HCT116 (cell line): Measurements from ENCODE around the gene SUCLG1. TPM values are rescaled to one million over a fixed set of nuclear protein-coding genes. Genes with fewer than 3 reads are reported as not detected.

Experiments used
- ATAC-seq: fragments of 200-7000 bp; cut with Tn5 transposase; 2 replicates; pipeline ENCODE4 v1.9.1; 2020; ENCODE audit warnings: mild to moderate bottlenecking, moderate library complexity
- BruUV-seq: library from RNA; stranded (reverse); fragments of 400-500 nt; replicated peaks from 2 replicates; lab custom pipeline; 2021; lab: Mats Ljungman, UMichigan
- CTCF ChIA-PET: fragments of 300-600 bp; sonication (Branson Sonifier 250); formaldehyde crosslinking; loops from one replicate; lab custom pipeline; 2021; ENCODE audit warnings: antibody characterized with exemption; lab: Charles Lee
- POLR2A ChIA-PET: fragments of 300-600, 350-600 bp; sonication (Branson Sonifier 250); formaldehyde crosslinking; loops from one replicate; lab custom pipeline; 2021; ENCODE audit warnings: antibody characterized with exemption; lab: Charles Lee
- RAD21 ChIA-PET, 2 experiments: fragments of 300-600 bp; sonication (Branson Sonifier 250); formaldehyde crosslinking; loops; one replicate each; lab custom pipeline; 2023; ENCODE audit warnings: low total read pairs in 2 of 2; ENCODE audit not compliant: uncharacterized antibody in 2 of 2, unreplicated experiment in 2 of 2, low non-redundant PET in 1 of 2; lab: Charles Lee
- DNase-seq: peaks from one replicate; pipeline ENCODE4 v3.0.0-alpha.2; 2010; ENCODE audit warnings: low read depth, low spot score
- H2AFZ ChIP-seq: fragments of 200-600 bp; shearing (Covaris generic), sonication (generic); 2 replicates; pipeline ENCODE4 v1.6.1; 2017; ENCODE audit warnings: low read depth, mixed run types, mixed read lengths, antibody characterized with exemption, low read length; ENCODE audit not compliant: poor library complexity, severe bottlenecking
- H3K27ac ChIP-seq: 2 replicates; pipeline ENCODE4 v1.5.1; 2012; ENCODE audit warnings: low read depth, low read length
- H3K27me3 ChIP-seq: fragments of 200-600 bp; sonication (generic); 2 replicates; pipeline ENCODE4 v1.6.1; 2016; ENCODE audit warnings: mixed run types, low read length, mixed read lengths; ENCODE audit not compliant: insufficient read depth
- H3K36me3 ChIP-seq, 2 experiments: fragments of 200-500 bp in 1 of 2; fragments of 200-600 bp in 1 of 2; sonication (Bioruptor generic) in 1 of 2; sonication (generic) in 1 of 2; 2 replicates each; pipeline versions ENCODE4 v1.5.1 to v1.6.1; 2014 to 2016; ENCODE audit warnings: low read length in 2 of 2, inconsistent platforms in 1 of 2, mixed read lengths in 1 of 2, mixed run types in 1 of 2; ENCODE audit not compliant: insufficient read depth in 2 of 2, control insufficient read depth in 1 of 2
- H3K4me1 ChIP-seq, 2 experiments: fragments of 200-600 bp in 1 of 2; sonication (generic) in 1 of 2; 2 replicates each; pipeline versions ENCODE4 v1.5.1 to v1.6.1; 2012 to 2017; ENCODE audit warnings: low read length in 2 of 2, inconsistent platforms in 1 of 2, mild to moderate bottlenecking in 1 of 2, mixed read lengths in 1 of 2, mixed run types in 1 of 2, moderate library complexity in 1 of 2; ENCODE audit not compliant: insufficient read depth in 2 of 2, control insufficient read depth in 1 of 2
- H3K4me2 ChIP-seq: fragments of 200-600 bp; sonication (generic); 2 replicates; pipeline ENCODE4 v1.6.1; 2017; ENCODE audit warnings: mixed run types, low read length, mixed read lengths
- H3K4me3 ChIP-seq, 2 experiments: fragments of 200-600 bp in 1 of 2; sonication (generic) in 1 of 2; replicated peaks in 1 of 2; 2 replicates each; pipeline ENCODE4 v1.5.1; 2011 to 2016; ENCODE audit warnings: low read length in 2 of 2, control low read depth in 1 of 2, low read depth in 1 of 2, mild to moderate bottlenecking in 1 of 2, mixed read lengths in 1 of 2, mixed run types in 1 of 2
- H3K79me2 ChIP-seq: fragments of 200-600 bp; sonication (generic); 2 replicates; pipeline ENCODE4 v1.6.1; 2017; ENCODE audit warnings: mild to moderate bottlenecking, mixed run types, low read length, moderate library complexity, mixed read lengths; ENCODE audit not compliant: insufficient read depth
- H3K9ac ChIP-seq: fragments of 200-600 bp; sonication (generic); 2 replicates; pipeline ENCODE4 v1.6.1; 2016; ENCODE audit warnings: low read length, mixed read lengths
- H3K9me2 ChIP-seq: fragments of 200-600 bp; sonication (generic), shearing (Covaris generic); 2 replicates; pipeline ENCODE4 v1.6.1; 2017; ENCODE audit warnings: mixed run types, mild to moderate bottlenecking, moderate library complexity; ENCODE audit not compliant: insufficient read depth
- H3K9me3 ChIP-seq, 2 experiments: fragments of 200-500 bp in 1 of 2; fragments of 200-600 bp in 1 of 2; sonication (Bioruptor generic) in 1 of 2; sonication (generic) in 1 of 2; 2 replicates each; pipeline ENCODE4 v1.6.1; 2014 to 2017; ENCODE audit warnings: low read length in 2 of 2, mixed read lengths in 2 of 2, inconsistent platforms in 1 of 2, low read depth in 1 of 2, mild to moderate bottlenecking in 1 of 2, mixed run types in 1 of 2, moderate library complexity in 1 of 2; ENCODE audit not compliant: control insufficient read depth in 1 of 2, insufficient read depth in 1 of 2
- H4K20me1 ChIP-seq: fragments of 200-600 bp; sonication (generic), shearing (Covaris generic); 2 replicates; pipeline ENCODE4 v1.6.1; 2017; ENCODE audit warnings: mixed run types, mild to moderate bottlenecking, moderate library complexity; ENCODE audit not compliant: insufficient read depth
- CBX3 ChIP-seq: IDR thresholded peaks from 2 replicates; pipeline ENCODE4 v1.6.1; 2012; ENCODE audit warnings: low read depth
- CTCF ChIP-seq, 3 experiments: fragments of 200-600 bp in 1 of 3; sonication (generic) in 1 of 3; IDR thresholded peaks in 2 of 3; conservative IDR thresholded peaks in 1 of 3; 2 replicates each; pipeline ENCODE4 v1.5.1; 2012 to 2017; ENCODE audit warnings: low read depth in 2 of 3, low read length in 2 of 3, antibody characterized with exemption in 1 of 3, borderline replicate concordance in 1 of 3, control low read depth in 1 of 3, mild to moderate bottlenecking in 1 of 3, mixed read lengths in 1 of 3, mixed run types in 1 of 3, moderate library complexity in 1 of 3; ENCODE audit not compliant: insufficient read depth in 1 of 3
- EGR1 ChIP-seq: IDR thresholded peaks from 2 replicates; pipeline ENCODE4 v1.6.1; 2012; ENCODE audit warnings: low read depth
- EZH2 ChIP-seq: fragments of 200-600 bp; sonication (generic); IDR thresholded peaks from 2 replicates; pipeline ENCODE4 v1.6.1; 2017; ENCODE audit warnings: antibody characterized with exemption, mixed run types
- EZH2phosphoT487 ChIP-seq: fragments of 200-600 bp; IDR thresholded peaks from 2 replicates; pipeline ENCODE4 v1.6.1; 2018; ENCODE audit warnings: antibody characterized with exemption, borderline replicate concordance
- FOSL1 ChIP-seq: IDR thresholded peaks from 2 replicates; pipeline ENCODE4 v1.6.1; 2012; ENCODE audit warnings: low read depth
- POLR2A ChIP-seq: IDR thresholded peaks from 2 replicates; pipeline ENCODE4 v1.7.0; 2011; ENCODE audit warnings: borderline replicate concordance; ENCODE audit not compliant: insufficient read depth, insufficient read length; ENCODE audit errors: extremely low read depth
- POLR2AphosphoS5 ChIP-seq: IDR thresholded peaks from 2 replicates; pipeline ENCODE4 v1.6.1; 2011; ENCODE audit warnings: mild to moderate bottlenecking, low read depth, low read length, moderate library complexity
- RAD21 ChIP-seq: IDR thresholded peaks from 2 replicates; pipeline ENCODE4 v1.6.1; 2012; ENCODE audit warnings: low read depth, mild to moderate bottlenecking
- REST ChIP-seq: IDR thresholded peaks from 2 replicates; pipeline ENCODE4 v1.6.1; 2012; ENCODE audit warnings: low read depth
- SIN3A ChIP-seq: IDR thresholded peaks from 2 replicates; pipeline ENCODE4 v1.6.1; 2012; ENCODE audit warnings: low read depth
- SP1 ChIP-seq: IDR thresholded peaks from 2 replicates; pipeline ENCODE4 v1.6.1; 2012; ENCODE audit warnings: low read depth
- TCF7L2 ChIP-seq: IDR thresholded peaks from 2 replicates; pipeline ENCODE4 v1.7.0; 2011; ENCODE audit warnings: borderline replicate concordance, inconsistent platforms; ENCODE audit not compliant: insufficient read depth, insufficient read length; ENCODE audit errors: extremely low read depth
- YY1 ChIP-seq: IDR thresholded peaks from 2 replicates; pipeline ENCODE4 v1.6.1; 2011; ENCODE audit warnings: low read length, low read depth, moderate library complexity, mild to moderate bottlenecking; ENCODE audit not compliant: insufficient replicate concordance; ENCODE audit errors: extremely low read depth
- ZNF274 ChIP-seq: fragments of 200-500 bp; sonication (Bioruptor generic); IDR thresholded peaks from 2 replicates; pipeline ENCODE4 v1.6.1; 2014; ENCODE audit warnings: mild to moderate bottlenecking, low read depth, low read length, inconsistent platforms
- intact Hi-C: fragments of 100-400 bp; cut with micrococcal nuclease; formaldehyde crosslinking; loops from 2 replicates; pipeline ENCODE4 v1.10.0; 2022
- total RNA-seq: library from RNA; stranded (reverse); gene quantifications from one replicate; pipeline ENCODE4 v1.2.1, GENCODE V29; 2021; ENCODE audit not compliant: unreplicated experiment

SUCLG1 gene
- total RNA-seq, 1 experiment from 2014 or later = 56.3 TPM

GRCh38 chr2:84486441-84487115 is 27.5 kb upstream of the SUCLG1 start (continued):
- no peak for TF ChIP-seq REST
- TF ChIP-seq FOSL1 = no peak
- no peak for TF ChIP-seq EGR1
- no peak for TF ChIP-seq CBX3
- no peak for TF ChIP-seq SIN3A
- no peak for TF ChIP-seq TCF7L2
- no peak for TF ChIP-seq EZH2phosphoT487
- TF ChIP-seq SP1 = no peak
- no peak for TF ChIP-seq RAD21

- POLR2A ChIA-PET = no interaction called here
- Histone ChIP-seq H3K9ac (no peak overlapping the region), H3K4me1 (no peaks in the 10 kb centered on the region; a peak in 1 of 4 replicates), H3K4me2 (no peak overlapping the region), H2AFZ (no peak overlapping the region), H3K79me2 (no peaks in the 10 kb centered on the region), H3K9me3 (no peaks in the 10 kb centered on the region; a peak in 1 of 4 replicates), H3K9me2 (no peaks in the 10 kb centered on the region), H3K27me3 (no peaks in the 10 kb centered on the region), H4K20me1 (no peaks in the 10 kb centered on the region), H3K36me3 (no peaks in the 10 kb centered on the region), H3K27ac (no peak overlapping the region), H3K4me3 (no peak overlapping the region)
- BruUV-seq = no TSS peak
- DNase-seq = no peak
- intact Hi-C loops = no loop called here
- RAD21 ChIA-PET = no interaction called here
- no peak for ATAC-seq
- CTCF ChIA-PET = no interaction called here
- no peak for TF ChIP-seq POLR2AphosphoS5
- no peak for TF ChIP-seq YY1
- no peak for TF ChIP-seq CBX3
- no peak for TF ChIP-seq REST
- TF ChIP-seq SIN3A = no peak
- TF ChIP-seq RAD21 = no peak
- TF ChIP-seq EZH2phosphoT487 = no peak
- TF ChIP-seq SP1 = no peak
- no peak for TF ChIP-seq CTCF (IDR thresholded peaks at IDR 0.05 in 2 of 3, conservative IDR thresholded peaks at IDR 0.05 in 1 of 3; ENCODE audit: borderline replicate concordance in 1 of 3, insufficient read depth in 1 of 3, low read depth in 2 of 3, low read length in 2 of 3)
- TF ChIP-seq ZNF274 = no peak
- no peak for TF ChIP-seq EZH2
- no peak for TF ChIP-seq POLR2A
Observed at GRCh38 chr2:84483320-84483719, 24.2 kb upstream of the SUCLG1 start.
